HG02610 (cell line): ENCODE data around the gene KCNAB3.

Experiments
- ATAC-seq: cut with Tn5 transposase; IDR thresholded peaks from one replicate; pipeline ENCODE4 v1.9.1; 2021; ENCODE audit warnings: mild to moderate bottlenecking, moderate library complexity; ENCODE audit not compliant: unreplicated experiment

Gene KCNAB3

DNA sequence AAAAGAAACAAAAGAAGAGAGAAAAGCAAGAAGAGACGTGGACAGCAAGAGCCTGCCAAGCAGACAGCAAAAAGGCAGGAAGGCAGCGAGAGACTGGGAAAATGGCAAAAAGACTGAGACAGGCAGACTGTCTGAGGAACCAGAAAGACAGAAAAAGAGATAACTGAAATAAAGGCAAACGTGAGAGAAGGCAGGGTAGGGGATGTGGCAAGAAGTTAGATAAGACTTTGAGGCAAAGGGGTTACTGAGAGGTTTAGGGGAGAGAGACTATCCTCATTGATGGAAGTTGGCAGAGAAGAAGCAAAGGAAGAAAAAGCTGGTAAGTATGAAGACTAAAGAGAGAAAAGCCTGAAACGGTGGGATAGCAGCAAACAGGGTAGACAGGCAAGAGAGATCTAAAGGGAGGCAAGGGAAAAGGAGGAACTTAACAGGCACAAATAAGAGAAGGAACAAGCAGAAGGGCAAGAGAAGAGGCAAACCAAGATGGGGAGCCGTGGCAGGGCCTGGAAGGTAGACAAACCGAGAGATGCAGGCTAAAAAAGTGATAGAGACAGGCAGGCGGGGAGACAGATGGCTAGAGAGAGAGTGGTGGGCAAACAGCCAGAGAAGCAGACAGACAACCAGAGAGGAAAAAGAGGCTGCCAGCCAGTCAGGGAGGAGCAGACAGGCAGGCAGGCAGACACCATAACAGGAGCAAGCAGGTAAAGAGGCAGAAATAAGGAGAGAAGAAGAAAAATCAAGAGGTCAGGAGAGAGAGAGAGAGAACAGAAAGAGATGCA, 48.2 kb downstream of the KCNAB3 start:
- ATAC-seq: no peak

DNA sequence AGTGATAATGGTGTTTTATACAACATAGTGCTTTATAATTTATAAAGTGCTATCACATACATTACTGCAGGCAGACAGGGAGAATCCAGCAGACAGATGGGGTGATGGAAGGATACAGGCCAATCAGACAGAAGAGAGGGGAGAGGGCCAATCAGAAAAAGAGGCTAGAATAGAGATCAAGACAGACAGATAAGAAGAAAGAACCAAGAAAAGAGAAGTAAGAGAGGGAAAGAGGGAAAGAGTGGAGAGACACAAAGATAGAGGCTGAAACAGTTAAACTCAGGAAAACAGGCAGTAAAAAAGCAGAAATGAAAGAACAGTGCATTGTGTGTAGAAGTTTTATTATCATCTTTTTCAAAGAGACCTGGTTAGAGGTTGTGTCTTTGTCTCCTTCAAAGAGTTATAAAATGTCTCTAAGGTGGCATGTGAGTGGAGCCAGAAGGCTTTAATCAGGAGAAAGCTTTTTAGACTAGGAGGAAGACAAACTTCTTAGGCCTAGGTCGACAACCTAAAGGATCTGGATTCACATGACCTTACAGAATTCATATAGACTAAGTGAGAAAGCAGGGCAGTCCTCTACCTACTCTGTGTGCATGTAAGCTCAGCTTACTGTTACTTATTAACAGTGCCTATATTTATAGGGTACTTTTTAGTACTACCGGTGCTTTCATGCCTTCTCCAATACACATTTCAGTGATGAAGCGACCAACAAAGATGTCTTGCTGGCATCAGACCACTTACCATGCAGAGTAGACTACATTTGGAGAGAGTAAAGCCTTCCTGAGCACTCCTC, 49.4 kb downstream of the KCNAB3 start:
- no peak for ATAC-seq

DNA sequence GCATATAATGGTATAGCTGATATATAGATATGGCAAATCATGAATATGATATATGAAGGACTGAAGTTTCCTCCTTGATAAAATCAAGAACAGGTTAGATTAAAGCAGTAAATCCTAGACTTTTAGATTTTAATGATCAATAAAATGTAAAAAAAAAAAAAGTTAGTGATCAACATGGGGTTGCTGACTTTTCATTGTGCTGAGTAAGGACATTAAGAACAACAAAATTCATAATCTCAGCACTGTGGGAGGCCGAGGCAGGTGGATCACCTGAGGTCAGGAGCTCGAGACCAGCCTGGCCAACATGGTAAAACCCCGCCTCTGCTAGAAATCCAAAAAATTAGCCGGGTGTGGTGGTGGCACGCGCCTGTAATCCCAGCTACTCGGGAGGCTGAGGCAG, 51.4 kb downstream of the KCNAB3 start:
- ATAC-seq: no peak

DNA sequence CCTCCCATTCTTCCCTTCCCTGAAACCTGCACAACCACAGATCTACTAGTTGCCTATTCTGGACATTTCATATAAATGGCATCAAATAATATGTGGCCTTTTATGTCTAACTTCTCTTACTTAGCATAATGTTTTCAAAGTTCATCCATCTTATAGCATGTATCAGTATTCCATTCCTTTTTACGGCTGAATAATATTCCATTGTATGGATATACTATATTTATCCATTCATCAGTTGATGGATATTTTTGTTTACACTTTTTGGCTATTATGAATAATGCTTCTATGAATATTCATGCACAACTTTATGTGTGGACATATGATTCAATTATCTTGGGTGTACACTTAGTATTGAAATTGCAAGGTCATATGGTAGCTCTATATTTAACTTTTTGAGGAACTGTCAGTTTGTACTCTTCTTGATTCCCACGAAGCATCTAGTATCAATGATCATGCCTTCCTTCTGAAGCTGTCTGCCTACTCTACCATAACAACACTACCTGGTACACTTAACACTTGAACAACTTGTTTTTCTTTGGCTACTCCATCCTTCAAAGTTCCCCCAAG, 53.8 kb downstream of the KCNAB3 start:
- ATAC-seq: no peak

DNA sequence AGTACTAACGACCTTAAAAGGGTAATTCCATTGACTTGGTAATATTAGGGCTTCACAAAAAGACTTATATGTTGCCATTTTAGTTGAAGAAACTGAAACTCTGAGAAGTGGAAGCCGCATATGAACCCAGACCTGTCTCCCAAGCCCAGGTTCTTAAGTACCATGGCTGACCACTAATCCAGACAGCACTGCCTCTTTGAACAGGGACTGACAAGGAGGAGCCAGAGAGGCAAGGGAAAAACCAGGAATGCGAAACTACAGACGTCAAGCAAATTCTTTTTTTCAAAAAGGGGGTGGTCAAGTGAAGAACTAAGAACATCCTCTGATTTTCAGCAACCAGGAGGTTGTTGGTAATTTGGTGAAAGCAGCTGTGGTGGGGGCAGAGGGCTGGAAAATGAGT, 56.6 kb downstream of the KCNAB3 start:
- no peak for ATAC-seq
